Activated CD8-positive, alpha-beta memory T cell treated with anti-CD3 and anti-CD28 coated beads for 48 hours (primary cell): ENCODE data around the gene SNX20.

ENCODE experiments used
- DNase-seq, 3 experiments: peaks; one replicate each; pipeline ENCODE4 v3.0.0-alpha.2; 2020; ENCODE audit warnings: low read depth in 2 of 3, low spot score in 2 of 3

SNX20 gene

GRCh38 chr16:50680556-50680893, 587 bp downstream of the SNX20 start:
- no peak for DNase-seq

DNA sequence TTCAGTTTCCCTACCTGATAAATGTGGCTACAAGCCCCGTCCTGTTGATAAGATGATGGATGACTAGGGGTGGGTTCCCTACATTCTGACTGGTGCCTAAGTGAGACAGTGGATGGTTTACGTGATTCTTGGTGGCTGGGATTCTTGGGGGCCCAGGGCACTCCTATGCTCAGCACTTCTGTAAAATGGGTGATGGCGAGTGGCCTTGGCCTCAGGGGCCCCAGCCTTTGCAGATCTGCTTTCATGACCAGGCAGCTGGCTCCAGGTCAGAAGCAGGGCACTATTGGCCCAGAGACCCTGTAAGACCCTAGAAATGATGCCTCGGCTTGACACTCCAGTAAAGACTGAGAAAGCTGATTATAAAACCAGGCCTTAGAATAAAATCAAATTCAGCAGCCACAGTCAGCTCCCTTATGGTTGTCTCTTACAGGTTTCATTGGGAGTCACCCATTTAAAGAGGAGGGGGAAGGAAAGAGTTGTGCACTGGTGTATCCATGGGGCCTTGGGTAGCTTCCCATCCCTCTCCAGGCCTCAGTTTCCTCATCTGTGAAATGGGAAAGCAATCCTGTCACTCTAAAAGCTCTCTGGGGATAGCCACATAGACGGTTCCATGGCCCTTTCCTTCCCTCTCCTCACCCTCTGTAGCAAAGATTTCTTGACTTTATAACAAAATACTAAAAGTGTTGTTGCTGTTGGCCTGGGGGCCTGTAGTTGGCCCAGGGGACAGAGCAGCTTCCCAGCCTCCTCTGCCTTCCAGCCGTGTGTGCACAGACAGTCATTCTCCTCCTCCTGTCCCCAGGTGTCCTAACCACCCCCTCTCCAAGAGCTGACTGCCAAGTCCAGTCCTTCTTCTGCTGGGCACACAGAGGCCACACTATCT, 1.2 kb downstream of the SNX20 start:
- DNase-seq, result no peak

DNA sequence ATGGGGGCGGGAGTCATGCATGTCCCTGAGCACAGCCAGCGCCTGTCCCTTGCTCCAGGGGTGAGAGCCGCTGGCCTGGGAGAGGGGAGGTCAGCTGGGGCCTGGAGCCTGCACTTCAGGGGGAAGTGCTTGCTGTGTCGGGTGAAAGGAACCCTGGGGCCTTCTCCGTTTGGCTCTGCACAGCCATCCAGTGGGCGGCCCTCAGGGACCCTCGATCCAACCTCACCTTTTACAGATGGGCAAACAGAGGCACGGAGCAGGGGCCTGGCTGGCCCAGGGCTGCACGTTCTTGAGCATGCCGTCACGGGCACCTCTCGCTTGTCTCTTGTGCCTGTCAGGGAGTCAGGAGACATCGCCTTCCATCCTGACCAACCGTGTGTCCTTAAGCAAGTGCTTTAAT, 1.8 kb downstream of the SNX20 start:
- no peak for DNase-seq

- no peak for DNase-seq
Measured at GRCh38 chr16:50678531-50678930, 2.6 kb downstream of the SNX20 start.

DNA sequence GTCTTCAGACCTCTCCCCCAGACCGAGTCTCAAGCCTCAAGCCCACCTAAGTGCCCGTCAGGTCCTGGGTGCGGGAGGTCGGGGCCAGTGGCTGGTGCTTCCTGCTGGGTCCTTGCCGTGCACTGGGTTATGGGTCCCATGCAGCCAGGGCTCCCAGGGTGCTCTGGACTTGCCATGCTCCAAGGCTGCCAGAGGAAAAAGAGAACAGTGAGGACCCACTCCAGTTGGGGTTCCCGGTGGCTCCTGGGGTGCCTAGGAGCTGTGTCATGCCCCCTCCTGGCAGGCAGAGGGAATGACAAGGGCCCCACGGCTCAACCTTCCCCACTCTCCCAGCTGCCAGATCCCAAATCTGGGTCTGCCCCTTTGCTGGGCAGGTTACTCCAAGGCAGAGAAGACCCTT, 3.8 kb downstream of the SNX20 start:
- no peak for DNase-seq

DNA sequence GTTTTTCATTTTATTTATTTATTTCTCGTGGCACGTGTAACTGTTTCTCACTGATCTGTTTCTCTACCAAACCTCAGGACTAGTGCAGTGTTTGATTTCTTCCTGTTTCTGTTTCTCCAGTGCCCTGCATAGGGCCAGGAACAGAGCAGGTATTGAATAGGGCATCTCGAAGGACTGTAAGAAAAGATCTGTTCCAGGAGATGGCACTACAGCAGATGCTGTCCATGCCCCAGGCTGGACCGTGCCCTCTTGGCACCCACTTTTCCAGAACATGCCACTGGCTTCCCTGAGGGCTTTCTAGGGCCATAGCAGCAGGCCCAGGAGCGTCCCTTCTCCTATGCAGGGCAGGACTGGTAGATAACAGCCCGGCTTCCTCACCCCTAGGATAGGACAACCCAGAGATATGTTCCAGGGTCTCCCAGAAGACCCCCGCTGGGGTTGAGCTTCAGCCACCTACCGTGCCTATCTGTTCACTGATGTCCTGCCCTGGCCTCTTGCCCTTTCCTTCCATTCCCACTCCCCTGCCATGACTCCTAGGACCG, 4.4 kb downstream of the SNX20 start:
- no peak for DNase-seq

DNA sequence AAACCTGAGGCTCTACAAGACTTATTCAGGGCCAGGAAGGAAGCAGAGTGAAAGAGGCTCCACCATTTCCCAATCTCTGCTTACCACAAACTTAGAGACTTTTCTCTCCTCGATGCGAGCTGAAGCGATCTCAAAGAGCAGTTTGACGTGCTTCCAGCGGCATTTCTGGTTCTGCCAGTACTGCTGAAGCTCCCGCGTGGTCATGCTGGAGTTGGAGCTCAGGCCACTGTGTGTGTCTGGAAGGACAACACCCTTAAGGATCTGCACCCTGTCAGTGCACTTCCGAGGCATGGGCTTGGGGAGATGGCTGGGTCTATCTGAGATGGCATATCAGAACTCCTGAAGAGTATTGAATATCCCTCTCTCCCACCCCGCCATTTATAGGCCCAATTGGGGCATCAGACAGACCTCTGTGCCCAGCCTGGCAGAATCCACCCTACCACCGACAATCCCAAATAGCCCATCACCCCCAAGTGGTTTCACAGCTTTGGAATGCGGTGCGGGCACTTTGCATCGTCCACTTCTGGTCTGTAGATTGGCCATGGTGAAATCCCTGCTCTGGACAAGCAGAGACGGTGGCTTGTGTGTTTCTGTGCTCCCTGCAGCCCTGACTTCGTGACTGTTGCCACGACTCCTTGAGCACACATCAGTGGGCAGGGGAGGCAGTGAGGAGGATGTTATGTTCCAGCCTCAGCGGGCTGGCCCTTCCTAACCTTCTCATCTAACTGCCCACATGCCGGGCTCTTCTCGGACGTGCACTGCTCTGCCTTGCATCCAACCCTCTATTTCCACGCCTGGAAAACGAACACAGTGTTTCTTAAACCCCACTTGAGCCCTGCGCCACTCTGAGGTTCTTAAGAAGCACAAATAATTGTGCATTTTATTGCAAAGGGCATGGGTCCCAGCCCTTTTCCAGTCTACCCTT, 5.2 kb downstream of the SNX20 start:
- no peak for DNase-seq

DNA sequence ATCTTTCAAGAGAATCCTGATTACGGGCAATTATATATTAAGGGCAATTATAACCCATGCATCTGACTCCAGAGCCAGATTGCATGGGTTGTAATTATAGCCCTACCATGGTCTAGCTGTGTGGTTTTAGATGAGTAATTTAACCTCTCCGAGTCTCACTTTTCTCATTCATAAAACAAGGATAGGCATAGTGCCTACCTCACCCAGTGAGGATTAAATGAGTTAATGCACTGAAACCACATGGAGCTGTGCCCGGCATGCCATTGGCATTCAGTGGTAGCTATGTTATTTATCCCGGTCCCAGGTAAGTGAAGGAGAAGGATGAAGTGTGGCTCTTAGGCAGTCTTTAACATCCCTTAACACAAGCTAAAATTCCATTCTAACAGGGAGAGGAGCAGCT, 6.3 kb downstream of the SNX20 start:
- DNase-seq, result no peak

- DNase-seq, result no peak
Measured at GRCh38 chr16:50673496-50674275, 7.4 kb downstream of the SNX20 start.

GRCh38 chr16:50671644-50672260, 9.4 kb downstream of the SNX20 start:
- DNase-seq, result peak in 1 of 3 experiments; percentile 66

DNA sequence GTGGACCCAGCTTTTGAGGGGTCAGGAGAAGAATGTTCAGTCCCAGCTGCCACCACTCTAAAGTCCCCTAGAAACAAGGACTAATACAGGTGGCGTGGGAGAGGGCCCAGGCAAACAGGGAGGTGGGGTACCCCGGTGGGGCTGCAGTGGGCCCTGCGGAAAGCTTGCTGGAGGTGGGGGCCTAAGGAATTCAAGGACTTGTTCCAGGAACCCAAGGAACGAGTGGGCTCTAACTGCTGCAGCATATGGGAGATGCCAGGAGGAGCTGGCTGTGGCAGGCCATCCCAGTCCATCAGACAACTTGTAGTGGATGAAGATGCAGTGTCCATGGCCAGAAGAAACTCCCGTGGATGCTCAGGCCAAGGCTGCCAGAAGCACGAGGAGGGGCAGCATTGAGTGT, 10.6 kb downstream of the SNX20 start:
- DNase-seq, result no peak

GRCh38 chr16:50669741-50670140, 11.4 kb downstream of the SNX20 start:
- DNase-seq, result no peak

DNA sequence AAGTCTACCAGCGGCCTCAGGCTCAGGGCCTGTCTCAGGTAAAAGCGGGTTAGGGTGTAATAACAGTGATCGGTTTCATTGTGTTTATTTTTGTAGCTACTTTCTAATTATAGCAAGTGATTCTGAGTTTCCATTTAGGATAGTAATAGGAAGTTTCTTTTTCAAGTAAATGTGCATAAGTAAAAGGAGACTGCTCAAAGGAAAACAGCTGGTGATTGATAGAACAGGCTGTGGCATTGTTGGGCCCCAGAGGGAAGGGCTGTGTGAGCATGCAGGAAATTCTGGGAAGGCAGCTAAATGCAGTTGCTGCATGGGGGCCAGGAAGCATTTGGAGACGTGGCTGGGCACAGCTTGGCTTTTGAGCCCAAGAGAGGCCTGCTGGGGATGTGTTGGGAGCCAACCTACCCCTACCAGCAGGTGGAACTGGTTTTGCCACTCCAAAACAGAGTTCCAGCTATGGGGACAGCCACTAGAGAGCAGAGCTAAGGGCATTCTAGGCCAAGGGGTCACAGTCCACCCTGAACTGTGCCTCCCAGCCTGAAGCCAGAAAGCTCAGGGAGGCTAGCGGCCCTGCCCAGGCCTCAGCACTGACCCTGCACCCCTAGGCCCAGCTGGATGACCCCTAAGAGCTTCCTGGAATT, 12.6 kb downstream of the SNX20 start:
- no peak for DNase-seq

GRCh38 chr16:50667497-50668367, 13.4 kb downstream of the SNX20 start:
- no peak for DNase-seq

DNA sequence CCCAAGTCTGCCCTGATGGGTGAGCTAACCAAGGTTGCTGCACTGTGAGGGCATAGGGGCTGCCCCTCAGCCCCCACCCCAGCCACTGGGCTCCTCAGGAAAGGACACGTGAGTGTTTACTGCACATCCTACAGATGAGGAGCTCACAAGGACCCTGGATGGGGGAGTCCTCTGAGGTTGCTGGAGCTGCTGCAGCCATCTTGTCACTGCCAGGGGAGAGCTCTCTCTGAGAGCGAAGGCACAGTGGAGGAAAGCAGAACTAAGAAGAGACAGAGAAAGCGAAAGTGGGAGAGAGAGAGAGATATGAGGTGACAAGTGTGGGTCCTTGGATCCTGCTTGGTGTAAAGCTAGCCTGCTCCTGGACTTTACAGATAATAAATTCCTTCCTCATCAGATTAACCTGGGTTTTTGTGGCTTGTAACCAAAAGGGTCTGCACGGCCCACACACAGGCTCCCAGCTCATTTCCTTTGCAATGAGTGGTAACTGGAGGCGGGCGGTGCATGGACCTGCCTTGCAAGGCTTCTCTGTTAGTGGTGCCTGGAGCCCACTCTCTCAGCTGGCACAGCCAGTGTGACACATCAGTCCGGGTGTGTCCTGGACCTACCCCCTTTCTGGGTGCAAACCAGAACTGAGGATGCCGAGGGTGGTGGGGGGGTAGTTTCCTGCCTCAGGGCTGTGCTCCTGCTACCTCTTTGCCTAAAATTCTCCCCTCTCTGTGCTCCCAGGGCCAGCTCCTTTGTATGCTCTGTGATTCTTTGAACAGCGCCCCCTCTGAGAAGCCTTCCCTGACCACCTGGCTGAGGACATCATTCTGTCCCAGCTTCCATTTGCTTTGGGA, 14.2 kb downstream of the SNX20 start:
- peak in 1 of 3 experiments; percentile 47 for DNase-seq

DNA sequence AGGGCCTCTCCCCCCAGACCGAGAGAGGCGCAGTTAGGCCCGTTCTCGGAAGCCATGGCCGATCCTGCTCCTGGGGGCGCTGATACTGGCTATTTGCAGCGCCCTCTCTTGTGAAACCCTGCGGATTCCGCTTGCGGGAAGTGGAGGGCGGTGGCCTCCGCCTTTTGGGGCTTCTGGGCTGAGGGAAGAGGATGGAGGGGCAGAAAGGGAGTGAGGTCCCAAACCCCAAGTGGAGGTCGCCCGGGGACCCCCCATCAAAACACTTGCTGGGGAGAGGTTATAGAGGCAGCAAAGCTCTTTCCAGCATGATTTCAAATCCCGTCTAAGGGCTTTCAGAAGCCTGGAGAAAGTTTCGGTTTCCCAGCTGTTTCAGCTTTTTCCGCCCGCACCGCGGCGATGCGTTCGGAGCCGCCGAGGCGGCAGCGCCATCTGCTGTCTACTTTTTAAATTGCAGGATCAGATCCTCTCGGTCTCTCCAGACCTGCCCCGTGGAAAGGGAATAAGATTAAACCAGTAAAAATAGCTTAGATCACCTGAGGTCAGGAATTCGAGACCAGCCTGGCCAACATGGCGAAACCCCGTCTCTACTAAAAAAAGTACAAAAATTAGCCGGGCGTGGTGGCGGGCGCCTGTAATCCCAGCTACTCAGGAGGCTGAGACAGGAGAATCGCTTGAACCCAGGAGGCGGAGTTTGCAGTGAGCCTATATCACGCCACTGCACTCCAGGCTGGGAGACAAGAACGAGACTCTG, 15.8 kb downstream of the SNX20 start:
- DNase-seq, result peak; percentile 46 to 91 (median 68)

- DNase-seq, result no peak
Measured at GRCh38 chr16:50664270-50664669, 16.8 kb downstream of the SNX20 start.
